Natural killer cell (primary cell): ENCODE results near the gene HAAO. TPM values are rescaled to one million over a fixed set of nuclear protein-coding genes. Genes with fewer than 3 reads are reported as not detected.

Source experiments
- ATAC-seq, 3 donors: fragments of 150-1000 bp in 2 of 3; fragments of 200-7000 bp in 1 of 3; cut with Tn5 transposase; 1 replicate in 1 of 3; 2 replicates in 2 of 3; pipeline ENCODE4 v1.10.0; 2021; ENCODE audit warnings: mild to moderate bottlenecking in 2 of 3, moderate library complexity in 2 of 3
- DNase-seq, 2 donors: peaks; one replicate each; pipeline versions ENCODE4 v3.0.0 to v3.0.0-alpha.2; 2013 to 2021; ENCODE audit warnings: mixed read lengths in 1 of 2
- H3K27ac ChIP-seq: one replicate; pipeline ENCODE4 v1.5.1; 2013; ENCODE audit warnings: mild to moderate bottlenecking, low read length
- H3K27me3 ChIP-seq: one replicate; pipeline ENCODE4 v1.6.1; 2013; ENCODE audit warnings: low read length; ENCODE audit not compliant: control insufficient read depth, insufficient read depth
- H3K36me3 ChIP-seq: one replicate; pipeline ENCODE4 v1.6.1; 2013; ENCODE audit warnings: low read length; ENCODE audit not compliant: control insufficient read depth, insufficient read depth
- H3K4me1 ChIP-seq: one replicate; pipeline ENCODE4 v1.6.1; 2013; ENCODE audit warnings: low read length; ENCODE audit not compliant: control insufficient read depth, insufficient read depth
- H3K4me3 ChIP-seq: one replicate; pipeline ENCODE4 v1.5.1; 2013; ENCODE audit warnings: low read length
- H3K9me3 ChIP-seq: one replicate; pipeline ENCODE4 v1.6.1; 2013; ENCODE audit warnings: low read length; ENCODE audit not compliant: control insufficient read depth, insufficient read depth
- H3K27ac Mint-ChIP-seq, 2 donors: one replicate each; pipeline ENCODE4 v1.8.0; 2022; ENCODE audit warnings: mild to moderate bottlenecking in 2 of 2, mixed read lengths in 2 of 2, moderate library complexity in 1 of 2
- H3K27me3 Mint-ChIP-seq, 2 donors: one replicate each; pipeline ENCODE4 v1.8.0; 2022; ENCODE audit warnings: low read depth in 2 of 2, mixed read lengths in 2 of 2
- H3K36me3 Mint-ChIP-seq: one replicate; pipeline ENCODE4 v1.8.0; 2022; ENCODE audit warnings: mixed read lengths
- H3K4me1 Mint-ChIP-seq, 2 donors: one replicate each; pipeline ENCODE4 v1.8.0; 2022; ENCODE audit warnings: mixed read lengths in 2 of 2
- H3K4me3 Mint-ChIP-seq: one replicate; pipeline ENCODE4 v1.8.0; 2022; ENCODE audit warnings: mild to moderate bottlenecking, moderate library complexity, mixed read lengths
- H3K9me3 Mint-ChIP-seq, 2 donors: one replicate each; pipeline ENCODE4 v1.8.0; 2022; ENCODE audit warnings: mixed read lengths in 2 of 2
- WGBS: methylation state at CpG from one replicate; pipeline ENCODE4 v1.1.7; 2013; ENCODE audit warnings: missing lambda C conversion rate; ENCODE audit not compliant: insufficient coverage; 5-methylcytosine and 5-hydroxymethylcytosine counted together
- intact Hi-C: fragments of 100-400 bp; cut with micrococcal nuclease; formaldehyde crosslinking; loops from one replicate; pipeline ENCODE4 v1.14.2; 2022
- total RNA-seq, 4 donors: library from RNA; stranded (reverse); fragments of 120-200 nt in 1 of 4; gene quantifications; one replicate each; pipeline versions ENCODE4 v1.2.3 to v1.2.4, GENCODE V29; 2013 to 2022
- TF ChIP-seq, protein P1 (sequence below): fragments of 200-600 bp; IDR thresholded peaks from one replicate; pipeline ENCODE4 v1.8.0; 2022; ENCODE audit warnings: antibody characterized with exemption

HAAO gene
- total RNA-seq, 3 donors from 2014 or later (not counting 1 experiment from before 2014, with no cell fraction given) = 0.35 to 1.3 (median 0.68) TPM

DNA sequence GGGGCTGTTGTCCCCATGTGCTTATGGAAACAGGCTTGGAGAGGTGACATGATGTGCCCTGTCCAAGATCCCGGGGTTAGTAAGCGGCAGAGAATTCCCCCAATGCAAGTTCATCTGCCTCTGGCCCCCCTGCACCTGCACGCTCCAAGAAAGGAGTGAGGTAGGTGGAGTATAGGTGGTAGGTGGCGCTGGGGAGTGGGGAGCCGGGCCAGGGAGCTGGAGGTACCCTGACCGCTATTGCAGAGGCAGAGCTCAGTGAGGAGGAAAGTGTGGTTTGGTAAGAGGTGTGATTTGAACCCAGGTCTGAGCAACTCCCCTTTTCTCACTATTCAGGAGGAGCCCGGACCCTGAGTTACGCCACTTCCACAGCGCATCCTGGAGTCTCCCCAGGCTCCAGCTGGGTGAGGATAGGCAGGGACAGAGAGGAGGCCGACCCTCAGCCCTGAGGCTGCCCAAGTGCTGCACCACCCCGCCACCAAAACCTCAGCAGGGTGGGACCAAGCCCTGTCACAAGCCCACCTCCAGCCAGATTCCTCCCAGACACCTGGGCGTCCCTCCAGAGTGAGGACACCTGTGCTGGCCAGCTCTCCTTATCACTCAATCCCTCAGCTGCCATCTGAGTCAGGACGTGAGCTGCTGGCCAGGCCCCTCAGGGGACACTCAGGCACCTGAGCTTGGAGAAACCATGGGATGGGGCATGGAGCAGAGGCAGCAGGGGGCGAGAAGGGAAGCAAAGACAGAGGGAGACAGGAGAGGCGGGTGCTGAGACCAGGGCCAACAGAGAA lies 5.6 kb downstream of the HAAO start:
- Mint-ChIP-seq H3K4me1 (peaks cover 0 to 26% of the 10 kb centered on the region in 2 donors), H3K27me3 (peaks cover 20 to 26% of the 10 kb centered on the region in 2 donors), H3K36me3 (peaks cover 7% of the 10 kb centered on the region), H3K9me3 (no peaks in the 10 kb centered on the region), H3K4me3 (no peak overlapping the region), H3K27ac (no peak overlapping the region)
- peaks cover 2% of the 10 kb centered on the region for H3K27me3 ChIP-seq
- no peaks in the 10 kb centered on the region for H3K36me3 ChIP-seq
- H3K4me1 ChIP-seq = peaks cover 27% of the 10 kb centered on the region
- no peak for DNase-seq
- TF ChIP-seq, protein P1, sequence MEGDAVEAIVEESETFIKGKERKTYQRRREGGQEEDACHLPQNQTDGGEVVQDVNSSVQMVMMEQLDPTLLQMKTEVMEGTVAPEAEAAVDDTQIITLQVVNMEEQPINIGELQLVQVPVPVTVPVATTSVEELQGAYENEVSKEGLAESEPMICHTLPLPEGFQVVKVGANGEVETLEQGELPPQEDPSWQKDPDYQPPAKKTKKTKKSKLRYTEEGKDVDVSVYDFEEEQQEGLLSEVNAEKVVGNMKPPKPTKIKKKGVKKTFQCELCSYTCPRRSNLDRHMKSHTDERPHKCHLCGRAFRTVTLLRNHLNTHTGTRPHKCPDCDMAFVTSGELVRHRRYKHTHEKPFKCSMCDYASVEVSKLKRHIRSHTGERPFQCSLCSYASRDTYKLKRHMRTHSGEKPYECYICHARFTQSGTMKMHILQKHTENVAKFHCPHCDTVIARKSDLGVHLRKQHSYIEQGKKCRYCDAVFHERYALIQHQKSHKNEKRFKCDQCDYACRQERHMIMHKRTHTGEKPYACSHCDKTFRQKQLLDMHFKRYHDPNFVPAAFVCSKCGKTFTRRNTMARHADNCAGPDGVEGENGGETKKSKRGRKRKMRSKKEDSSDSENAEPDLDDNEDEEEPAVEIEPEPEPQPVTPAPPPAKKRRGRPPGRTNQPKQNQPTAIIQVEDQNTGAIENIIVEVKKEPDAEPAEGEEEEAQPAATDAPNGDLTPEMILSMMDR = no peak
- no peak for ATAC-seq
- WGBS = 83% methylated on average over 14 of the region's 15 CpGs
- H3K4me3 ChIP-seq = no peak overlapping the region
- intact Hi-C loops = no loop called here
- H3K27ac ChIP-seq = no peak overlapping the region
- no peaks in the 10 kb centered on the region for H3K9me3 ChIP-seq

DNA sequence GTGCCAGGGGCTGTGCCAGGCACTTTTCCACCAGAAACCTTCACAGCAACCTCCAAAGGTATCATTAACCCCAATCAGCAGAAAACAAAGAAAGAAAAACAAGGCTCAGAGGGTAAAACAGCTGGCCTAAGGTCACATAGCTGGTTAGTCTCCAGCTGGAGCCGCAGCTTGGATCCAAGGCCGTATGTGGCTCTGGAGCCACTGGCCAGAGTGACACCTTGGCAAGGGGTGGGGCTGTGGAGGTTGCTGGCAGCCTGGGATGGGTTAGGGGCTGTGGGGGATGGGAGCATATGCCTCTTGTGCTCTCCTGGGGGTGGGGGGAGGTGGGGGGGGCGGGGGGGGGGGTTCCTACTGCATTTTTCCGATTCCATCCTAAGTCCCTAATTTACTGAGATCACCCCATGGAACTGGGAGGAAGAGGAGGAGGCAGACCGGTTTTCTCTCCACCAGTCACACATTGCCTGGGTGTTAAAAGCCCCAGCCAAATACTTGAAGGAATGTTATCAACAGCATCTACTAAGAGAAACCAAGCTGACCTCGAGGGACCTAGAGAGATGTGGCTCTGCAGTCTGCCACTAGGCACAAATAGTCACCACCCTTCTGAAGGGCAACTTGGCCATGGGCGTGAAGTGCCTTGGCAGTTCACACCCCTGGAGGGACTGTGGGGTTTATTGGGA lies 8.0 kb downstream of the HAAO start:
- H3K36me3 ChIP-seq = no peaks in the 10 kb centered on the region
- Mint-ChIP-seq H3K27me3 (peaks cover 0 to 6% of the 10 kb centered on the region in 2 donors), H3K4me3 (no peak overlapping the region), H3K9me3 (no peaks in the 10 kb centered on the region), H3K4me1 (peaks cover 0 to 19% of the 10 kb centered on the region in 2 donors), H3K36me3 (no peaks in the 10 kb centered on the region), H3K27ac (no peak overlapping the region)
- H3K4me1 ChIP-seq = peaks cover 23% of the 10 kb centered on the region
- H3K4me3 ChIP-seq = no peak overlapping the region
- TF ChIP-seq, protein P1 = no peak
- no peak for ATAC-seq
- intact Hi-C loops = no loop called here
- H3K9me3 ChIP-seq = no peaks in the 10 kb centered on the region
- 68% methylated on average over 4 of the region's 7 CpGs for WGBS
- no peak overlapping the region for H3K27ac ChIP-seq
- no peaks in the 10 kb centered on the region for H3K27me3 ChIP-seq
- no peak for DNase-seq

DNA sequence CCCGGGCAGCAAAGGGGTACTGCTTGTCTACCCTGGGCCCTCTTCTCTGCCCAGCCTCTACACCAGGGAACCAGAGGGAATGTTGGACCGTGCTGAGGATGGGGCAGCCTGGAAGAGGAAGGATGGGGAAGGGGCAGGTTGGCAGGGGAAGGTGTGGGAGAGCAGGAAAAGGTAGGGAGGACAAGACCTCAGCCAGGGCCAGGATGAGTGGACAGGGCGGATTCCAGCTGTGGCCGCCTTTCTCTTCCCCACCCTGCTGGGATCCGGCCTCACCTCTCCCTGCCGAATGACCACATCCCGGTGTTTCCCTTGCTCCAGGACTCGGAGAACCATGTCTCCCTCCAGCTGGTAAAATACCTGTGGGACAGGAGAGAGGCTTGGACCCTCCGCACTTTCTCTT lies 8.9 kb downstream of the HAAO start:
- H3K36me3 Mint-ChIP-seq = no peaks in the 10 kb centered on the region
- WGBS = 94% methylated on average over 9 of the region's 9 CpGs
- Histone ChIP-seq H3K27me3 (no peaks in the 10 kb centered on the region), H3K9me3 (no peaks in the 10 kb centered on the region), H3K4me3 (no peak overlapping the region), H3K4me1 (peaks cover 22% of the 10 kb centered on the region), H3K36me3 (no peaks in the 10 kb centered on the region), H3K27ac (no peak overlapping the region)
- no peak overlapping the region for H3K27ac Mint-ChIP-seq
- ATAC-seq (no peak), DNase-seq (no peak)
- H3K4me1 Mint-ChIP-seq = peaks cover 0 to 17% of the 10 kb centered on the region in 2 donors
- H3K27me3 Mint-ChIP-seq = peaks cover 0 to 2% of the 10 kb centered on the region in 2 donors
- H3K4me3 Mint-ChIP-seq = no peak overlapping the region
- intact Hi-C loops = no loop called here
- no peaks in the 10 kb centered on the region for H3K9me3 Mint-ChIP-seq
- TF ChIP-seq, protein P1 = no peak
